ENCODE measurements around the gene CAPN1. TPM values are rescaled to one million over a fixed set of nuclear protein-coding genes. Genes with fewer than 3 reads are reported as not detected.

The CAPN1 gene
- total RNA-seq, 1 experiment from 2014 or later = 195 TPM

DNA sequence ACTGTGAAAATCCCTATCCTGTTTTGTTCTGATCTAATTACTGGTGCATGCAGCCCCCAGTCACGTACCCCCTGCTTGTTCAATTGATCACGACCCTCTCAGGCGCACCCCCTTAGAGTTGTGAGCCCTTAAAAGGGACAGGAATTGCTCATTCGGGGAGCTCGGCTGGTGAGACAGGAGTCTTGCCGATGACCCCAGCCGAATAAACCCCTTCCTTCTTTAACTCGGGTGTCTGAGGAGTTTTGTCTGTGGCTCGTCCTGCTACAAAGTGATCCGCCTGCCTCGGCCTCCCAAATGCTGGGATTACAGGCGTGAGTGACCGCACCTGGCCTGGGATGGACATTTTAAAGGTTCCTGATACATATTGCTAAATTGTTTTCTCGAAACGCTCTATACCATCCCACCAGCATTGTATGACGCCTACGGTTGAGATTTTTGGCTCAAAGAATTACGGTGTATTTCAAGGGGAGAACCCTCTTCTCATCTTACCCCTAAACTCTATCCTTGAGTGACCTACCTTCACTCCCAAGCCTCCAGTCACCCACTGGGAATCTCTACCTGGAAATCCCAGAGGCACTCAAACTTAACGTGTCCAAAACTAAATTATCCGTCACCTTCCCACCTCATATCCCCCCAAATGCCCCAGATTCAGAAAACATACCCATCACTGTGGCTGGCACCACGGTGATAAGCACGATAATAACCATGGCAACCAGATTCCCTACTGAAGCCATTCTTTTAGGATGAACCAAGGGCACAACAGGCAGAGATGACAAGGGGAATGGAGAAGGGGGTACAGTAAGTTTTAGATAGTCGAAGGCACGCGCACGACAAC, 79.2 kb downstream of the CAPN1 start:
- DNase-seq (ENCODE audit: low read depth) = no peak

Other genes with a start within 250 kb of the CAPN1 start
- gene GPHA2, start 246.0 kb upstream of the CAPN1 start, total RNA-seq (2014; rRNA removed; shearing (Covaris generic)) = not detected in 2 replicates
- gene MAJIN, start 209.8 kb upstream of the CAPN1 start, total RNA-seq (2014; rRNA removed; shearing (Covaris generic)) = not detected in 2 replicates
- gene BATF2, start 185.0 kb upstream of the CAPN1 start, total RNA-seq (2014; rRNA removed; shearing (Covaris generic)) = 0.59 and 0.84 TPM in 2 replicates
- 166 and 176 TPM in 2 replicates for gene ARL2, start 167.8 kb upstream of the CAPN1 start, total RNA-seq (2014; rRNA removed; shearing (Covaris generic))
- 25.8 and 27.0 TPM in 2 replicates for gene SNX15, start 154.5 kb upstream of the CAPN1 start, total RNA-seq (2014; rRNA removed; shearing (Covaris generic))
- gene SAC3D1, start 140.7 kb upstream of the CAPN1 start, total RNA-seq (2014; rRNA removed; shearing (Covaris generic)) = 18.9 and 21.0 TPM in 2 replicates
- not detected in 2 replicates for gene NAALADL1, start 123.4 kb upstream of the CAPN1 start, total RNA-seq (2014; rRNA removed; shearing (Covaris generic))
- 41.7 and 45.7 TPM in 2 replicates for gene CDCA5, start 97.9 kb upstream of the CAPN1 start, total RNA-seq (2014; rRNA removed; shearing (Covaris generic))
- 58.3 and 65.6 TPM in 2 replicates for gene ZFPL1, start 97.7 kb upstream of the CAPN1 start, total RNA-seq (2014; rRNA removed; shearing (Covaris generic))
- gene VPS51, start 85.7 kb upstream of the CAPN1 start, total RNA-seq (2014; rRNA removed; shearing (Covaris generic)) = 48.7 and 108 TPM in 2 replicates
- 5.0 and 6.0 TPM in 2 replicates for gene TM7SF2, start 70.1 kb upstream of the CAPN1 start, total RNA-seq (2014; rRNA removed; shearing (Covaris generic))
- gene ZNHIT2, start 64.2 kb upstream of the CAPN1 start, total RNA-seq (2014; rRNA removed; shearing (Covaris generic)) = 7.6 and 10.2 TPM in 2 replicates
- 366 and 448 TPM in 2 replicates for gene FAU, start 59.8 kb upstream of the CAPN1 start, total RNA-seq (2014; rRNA removed; shearing (Covaris generic))
- 50.6 and 69.5 TPM in 2 replicates for gene MRPL49, start 59.6 kb upstream of the CAPN1 start, total RNA-seq (2014; rRNA removed; shearing (Covaris generic))
- 15.6 and 29.2 TPM in 2 replicates for gene SYVN1, start 47.4 kb upstream of the CAPN1 start, total RNA-seq (2014; rRNA removed; shearing (Covaris generic))
- not detected in 2 replicates for gene SPDYC, start 11.7 kb upstream of the CAPN1 start, total RNA-seq (2014; rRNA removed; shearing (Covaris generic))
- 28.1 and 43.7 TPM in 2 replicates for gene POLA2, start 80.0 kb downstream of the CAPN1 start, total RNA-seq (2014; rRNA removed; shearing (Covaris generic))
- 7.0 and 7.1 TPM in 2 replicates for gene CDC42EP2, start 132.9 kb downstream of the CAPN1 start, total RNA-seq (2014; rRNA removed; shearing (Covaris generic))
- 41.5 and 58.9 TPM in 2 replicates for gene DPF2, start 151.9 kb downstream of the CAPN1 start, total RNA-seq (2014; rRNA removed; shearing (Covaris generic))
- gene TIGD3, start 172.8 kb downstream of the CAPN1 start, total RNA-seq (2014; rRNA removed; shearing (Covaris generic)) = 0.20 and 0.24 TPM in 2 replicates
- gene SLC25A45, start 200.7 kb downstream of the CAPN1 start, total RNA-seq (2014; rRNA removed; shearing (Covaris generic)) = 0.48 and 0.68 TPM in 2 replicates
- 21.9 and 43.8 TPM in 2 replicates for gene FRMD8, start 204.7 kb downstream of the CAPN1 start, total RNA-seq (2014; rRNA removed; shearing (Covaris generic))
- gene NEAT1, start 240.9 kb downstream of the CAPN1 start, total RNA-seq (2014; rRNA removed; shearing (Covaris generic)) = 3.5 and 4.7 TPM in 2 replicates